ENCODE measurements around the gene CACNB2. TPM values are rescaled to one million over a fixed set of nuclear protein-coding genes. Genes with fewer than 3 reads are reported as not detected.

Gene CACNB2
- total RNA-seq, 1 experiment from 2014 or later = not detected

DNA sequence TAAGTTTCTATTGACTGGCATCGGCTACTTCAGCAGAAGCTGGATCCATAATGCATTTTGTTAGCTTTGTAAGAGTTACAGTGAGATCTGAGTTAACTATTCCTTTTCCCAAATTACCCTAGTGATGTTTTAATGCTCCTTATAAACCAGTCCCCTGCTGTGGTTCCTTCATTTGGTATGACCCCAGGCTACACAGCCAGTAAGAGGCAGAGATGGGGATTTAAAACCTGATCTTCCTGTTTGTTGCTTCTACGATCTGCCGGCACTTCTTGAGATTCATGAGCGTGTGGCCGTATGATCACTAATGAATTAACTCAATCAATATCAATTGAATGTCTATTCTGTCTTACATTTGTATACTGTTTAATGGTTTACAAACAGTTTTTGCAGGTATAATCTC lies 86.1 kb downstream of the CACNB2 start:
- no peak overlapping the region for H3K4me3 ChIP-seq (ENCODE audit: low read depth in 2 of 2, low read length in 2 of 2)
- no peak for ATAC-seq
- TF ChIP-seq POLR2AphosphoS5 (IDR thresholded peaks at IDR 0.05; ENCODE audit: low read depth, low read length) (no peak), SIN3A (IDR thresholded peaks at IDR 0.05; ENCODE audit: borderline replicate concordance, insufficient read depth, low read depth, low read length) (no peak), TCF7L2 (IDR thresholded peaks at IDR 0.05; ENCODE audit: low read depth, low read length) (no peak)
- TF ChIP-seq, protein P1, sequence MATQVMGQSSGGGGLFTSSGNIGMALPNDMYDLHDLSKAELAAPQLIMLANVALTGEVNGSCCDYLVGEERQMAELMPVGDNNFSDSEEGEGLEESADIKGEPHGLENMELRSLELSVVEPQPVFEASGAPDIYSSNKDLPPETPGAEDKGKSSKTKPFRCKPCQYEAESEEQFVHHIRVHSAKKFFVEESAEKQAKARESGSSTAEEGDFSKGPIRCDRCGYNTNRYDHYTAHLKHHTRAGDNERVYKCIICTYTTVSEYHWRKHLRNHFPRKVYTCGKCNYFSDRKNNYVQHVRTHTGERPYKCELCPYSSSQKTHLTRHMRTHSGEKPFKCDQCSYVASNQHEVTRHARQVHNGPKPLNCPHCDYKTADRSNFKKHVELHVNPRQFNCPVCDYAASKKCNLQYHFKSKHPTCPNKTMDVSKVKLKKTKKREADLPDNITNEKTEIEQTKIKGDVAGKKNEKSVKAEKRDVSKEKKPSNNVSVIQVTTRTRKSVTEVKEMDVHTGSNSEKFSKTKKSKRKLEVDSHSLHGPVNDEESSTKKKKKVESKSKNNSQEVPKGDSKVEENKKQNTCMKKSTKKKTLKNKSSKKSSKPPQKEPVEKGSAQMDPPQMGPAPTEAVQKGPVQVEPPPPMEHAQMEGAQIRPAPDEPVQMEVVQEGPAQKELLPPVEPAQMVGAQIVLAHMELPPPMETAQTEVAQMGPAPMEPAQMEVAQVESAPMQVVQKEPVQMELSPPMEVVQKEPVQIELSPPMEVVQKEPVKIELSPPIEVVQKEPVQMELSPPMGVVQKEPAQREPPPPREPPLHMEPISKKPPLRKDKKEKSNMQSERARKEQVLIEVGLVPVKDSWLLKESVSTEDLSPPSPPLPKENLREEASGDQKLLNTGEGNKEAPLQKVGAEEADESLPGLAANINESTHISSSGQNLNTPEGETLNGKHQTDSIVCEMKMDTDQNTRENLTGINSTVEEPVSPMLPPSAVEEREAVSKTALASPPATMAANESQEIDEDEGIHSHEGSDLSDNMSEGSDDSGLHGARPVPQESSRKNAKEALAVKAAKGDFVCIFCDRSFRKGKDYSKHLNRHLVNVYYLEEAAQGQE (IDR thresholded peaks at IDR 0.05; ENCODE audit: insufficient read depth in 1 of 2, low read depth in 2 of 2, low read length in 1 of 2) = no peak
- TF ChIP-seq, protein P2, sequence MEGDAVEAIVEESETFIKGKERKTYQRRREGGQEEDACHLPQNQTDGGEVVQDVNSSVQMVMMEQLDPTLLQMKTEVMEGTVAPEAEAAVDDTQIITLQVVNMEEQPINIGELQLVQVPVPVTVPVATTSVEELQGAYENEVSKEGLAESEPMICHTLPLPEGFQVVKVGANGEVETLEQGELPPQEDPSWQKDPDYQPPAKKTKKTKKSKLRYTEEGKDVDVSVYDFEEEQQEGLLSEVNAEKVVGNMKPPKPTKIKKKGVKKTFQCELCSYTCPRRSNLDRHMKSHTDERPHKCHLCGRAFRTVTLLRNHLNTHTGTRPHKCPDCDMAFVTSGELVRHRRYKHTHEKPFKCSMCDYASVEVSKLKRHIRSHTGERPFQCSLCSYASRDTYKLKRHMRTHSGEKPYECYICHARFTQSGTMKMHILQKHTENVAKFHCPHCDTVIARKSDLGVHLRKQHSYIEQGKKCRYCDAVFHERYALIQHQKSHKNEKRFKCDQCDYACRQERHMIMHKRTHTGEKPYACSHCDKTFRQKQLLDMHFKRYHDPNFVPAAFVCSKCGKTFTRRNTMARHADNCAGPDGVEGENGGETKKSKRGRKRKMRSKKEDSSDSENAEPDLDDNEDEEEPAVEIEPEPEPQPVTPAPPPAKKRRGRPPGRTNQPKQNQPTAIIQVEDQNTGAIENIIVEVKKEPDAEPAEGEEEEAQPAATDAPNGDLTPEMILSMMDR (IDR thresholded peaks at IDR 0.05) = no peak
- BruUV-seq (replicated peaks) = no TSS peak
- ChIA-PET POLR2A (no interaction called here), CTCF (no interaction called here)
- H3K27me3 ChIP-seq (ENCODE audit: control insufficient read depth, insufficient read depth, low read length) = no peaks in the 10 kb centered on the region
- H3K27ac ChIP-seq (ENCODE audit: low read length) = no peak overlapping the region
- no peaks in the 10 kb centered on the region for H3K9me3 ChIP-seq (ENCODE audit: control insufficient read depth, insufficient read depth, low read depth, low read length)
- intact Hi-C loops (cut with micrococcal nuclease; ENCODE audit: unreplicated experiment) = no loop called here
- no peak for DNase-seq (ENCODE audit: low read depth, low spot score)
- no peaks in the 10 kb centered on the region for H3K4me1 ChIP-seq (ENCODE audit: control insufficient read depth, insufficient read depth, low read length)
- no peaks in the 10 kb centered on the region for H3K36me3 ChIP-seq (ENCODE audit: control insufficient read depth, insufficient read depth, low read length)
- in situ Hi-C loops (cut with HindIII; ENCODE audit: low pct_unique_long_range_greater_than_20kb, low sequenced_read_pairs) = no loop called here

- BruUV-seq (replicated peaks) = no TSS peak
- Histone ChIP-seq H3K36me3 (ENCODE audit: control insufficient read depth, insufficient read depth, low read length) (no peaks in the 10 kb centered on the region), H3K4me3 (ENCODE audit: low read depth in 2 of 2, low read length in 2 of 2) (no peak overlapping the region), H3K27ac (ENCODE audit: low read length) (no peak overlapping the region), H3K9me3 (ENCODE audit: control insufficient read depth, insufficient read depth, low read depth, low read length) (no peaks in the 10 kb centered on the region), H3K27me3 (ENCODE audit: control insufficient read depth, insufficient read depth, low read length) (no peaks in the 10 kb centered on the region), H3K4me1 (ENCODE audit: control insufficient read depth, insufficient read depth, low read length) (no peaks in the 10 kb centered on the region)
- ChIA-PET POLR2A (no interaction called here), CTCF (no interaction called here)
- no peak for DNase-seq (ENCODE audit: low read depth, low spot score)
- no peak for ATAC-seq
- in situ Hi-C loops (cut with HindIII; ENCODE audit: low pct_unique_long_range_greater_than_20kb, low sequenced_read_pairs) = no loop called here
- intact Hi-C loops (cut with micrococcal nuclease; ENCODE audit: unreplicated experiment) = no loop called here
- TF ChIP-seq, protein P1 (IDR thresholded peaks at IDR 0.05; ENCODE audit: insufficient read depth in 1 of 2, low read depth in 2 of 2, low read length in 1 of 2) = no peak
- TF ChIP-seq TCF7L2 (IDR thresholded peaks at IDR 0.05; ENCODE audit: low read depth, low read length) = no peak
- TF ChIP-seq POLR2AphosphoS5 (IDR thresholded peaks at IDR 0.05; ENCODE audit: low read depth, low read length) = no peak
- TF ChIP-seq, protein P2 (IDR thresholded peaks at IDR 0.05) = no peak
- no peak for TF ChIP-seq SIN3A (IDR thresholded peaks at IDR 0.05; ENCODE audit: borderline replicate concordance, insufficient read depth, low read depth, low read length)
These were observed 89.6 kb downstream of the CACNB2 start for GRCh38 chr10:18229826-18230225.

All from Panc1 (cell line).